DOHH2 (cell line): ENCODE results near the gene POU2F2.

Experiments used
- H3F3A ChIP-seq: fragments of 200-600 bp; sonication (generic), shearing (Covaris generic); 2 replicates; pipeline ENCODE4 v1.6.0; 2016; ENCODE audit warnings: antibody characterized with exemption, mild to moderate bottlenecking; ENCODE audit not compliant: control insufficient read depth, insufficient read depth
- H3K27ac ChIP-seq: fragments of 200-600 bp; sonication (generic); 2 replicates; pipeline ENCODE4 v1.5.1; 2014; ENCODE audit warnings: low read depth, mild to moderate bottlenecking, low read length, moderate library complexity
- H3K27me3 ChIP-seq: fragments of 200-600 bp; sonication (generic); 2 replicates; pipeline ENCODE4 v1.6.1; 2014; ENCODE audit warnings: mild to moderate bottlenecking, low read length, mixed read lengths; ENCODE audit not compliant: control insufficient read depth
- H3K36me3 ChIP-seq: fragments of 200-600 bp; sonication (generic); 2 replicates; pipeline ENCODE4 v1.6.1; 2014; ENCODE audit warnings: mild to moderate bottlenecking, low read length, moderate library complexity, mixed read lengths; ENCODE audit not compliant: control insufficient read depth
- H3K4me1 ChIP-seq: fragments of 200-600 bp; sonication (generic); 2 replicates; pipeline ENCODE4 v1.6.1; 2014; ENCODE audit warnings: mild to moderate bottlenecking, low read length, mixed read lengths; ENCODE audit not compliant: control insufficient read depth
- H3K4me2 ChIP-seq: fragments of 200-600 bp; sonication (generic); 2 replicates; pipeline ENCODE4 v1.6.0; 2014; ENCODE audit warnings: mild to moderate bottlenecking, low read length, moderate library complexity
- H3K4me3 ChIP-seq: fragments of 200-600 bp; sonication (generic); 2 replicates; pipeline ENCODE4 v1.5.1; 2014; ENCODE audit warnings: mild to moderate bottlenecking, low read length, mixed read lengths
- H3K79me2 ChIP-seq: fragments of 200-600 bp; sonication (generic); 2 replicates; pipeline ENCODE4 v1.6.1; 2014; ENCODE audit warnings: mild to moderate bottlenecking, low read length, mixed read lengths; ENCODE audit not compliant: control insufficient read depth
- H3K9me2 ChIP-seq: fragments of 200-600 bp; sonication (generic); replicated peaks from 2 replicates; pipeline ENCODE4 v1.6.1; 2014; ENCODE audit warnings: mild to moderate bottlenecking, low read length, mixed read lengths; ENCODE audit not compliant: control insufficient read depth
- H3K9me3 ChIP-seq: fragments of 200-600 bp; sonication (generic); 2 replicates; pipeline ENCODE4 v1.6.1; 2014; ENCODE audit warnings: antibody characterized with exemption, low read length, mixed read lengths; ENCODE audit not compliant: control insufficient read depth, insufficient read depth
- H4K20me1 ChIP-seq: fragments of 200-600 bp; sonication (generic); 2 replicates; pipeline ENCODE4 v1.6.0; 2014; ENCODE audit warnings: low read depth, mild to moderate bottlenecking, antibody characterized with exemption, low read length, moderate library complexity; ENCODE audit not compliant: control insufficient read depth, insufficient read depth
- CTCF ChIP-seq: fragments of 200-600 bp; sonication (generic); IDR thresholded peaks from one replicate; pipeline ENCODE4 v1.5.1; 2014; ENCODE audit warnings: antibody characterized with exemption, mild to moderate bottlenecking, low read depth, low read length; ENCODE audit not compliant: poor library complexity, severe bottlenecking
- EZH2phosphoT487 ChIP-seq: fragments of 200-600 bp; sonication (generic); IDR thresholded peaks from 2 replicates; pipeline ENCODE4 v1.6.1; 2017; ENCODE audit warnings: borderline replicate concordance, mild to moderate bottlenecking, antibody characterized with exemption, low read length, moderate library complexity, mixed read lengths

The POU2F2 gene

GRCh38 chr19:42096255-42096837, 35.9 kb downstream of the POU2F2 start:
- no peaks in the 10 kb centered on the region for H3K9me2 ChIP-seq
- H3K27ac ChIP-seq, result no peak overlapping the region
- H3K4me2 ChIP-seq, result no peak overlapping the region
- TF ChIP-seq EZH2phosphoT487 (no peak), CTCF (no peak)
- H3K4me1 ChIP-seq, result peaks cover 6% of the 10 kb centered on the region; the same call in 1 of the 2 replicates
- H3K27me3 ChIP-seq, result no peaks in the 10 kb centered on the region
- H3K79me2 ChIP-seq, result no peaks in the 10 kb centered on the region
- H3K4me3 ChIP-seq, result no peak overlapping the region
- no peaks in the 10 kb centered on the region for H3K9me3 ChIP-seq
- peaks cover 85% of the 10 kb centered on the region for H3K36me3 ChIP-seq
- H4K20me1 ChIP-seq, result no peaks in the 10 kb centered on the region
- 0 out of 2 replicates have a peak, but pooled peaks cover 9% of the 10 kb centered on the region for H3F3A ChIP-seq

- Histone ChIP-seq H4K20me1 (no peaks in the 10 kb centered on the region), H3K36me3 (peaks cover 82% of the 10 kb centered on the region), H3K27me3 (no peaks in the 10 kb centered on the region)
Measured at GRCh38 chr19:42095814-42096230, 36.4 kb downstream of the POU2F2 start.

GRCh38 chr19:42095142-42095813, 37.0 kb downstream of the POU2F2 start:
- H3K27ac ChIP-seq, result no peak overlapping the region
- H3K4me2 ChIP-seq, result no peak overlapping the region
- peaks cover 15% of the 10 kb centered on the region for H3K4me1 ChIP-seq
- no peaks in the 10 kb centered on the region for H3K9me3 ChIP-seq
- no peaks in the 10 kb centered on the region for H3K27me3 ChIP-seq
- no peaks in the 10 kb centered on the region for H3K9me2 ChIP-seq
- no peaks in the 10 kb centered on the region for H4K20me1 ChIP-seq
- peaks cover 9% of the 10 kb centered on the region; the same call in 1 of the 2 replicates for H3F3A ChIP-seq
- H3K79me2 ChIP-seq, result no peaks in the 10 kb centered on the region
- no peak overlapping the region for H3K4me3 ChIP-seq
- TF ChIP-seq CTCF (no peak), EZH2phosphoT487 (no peak)
- H3K36me3 ChIP-seq, result peaks cover 83% of the 10 kb centered on the region

More at GRCh38 chr19:42095814-42096230, 36.4 kb downstream of the POU2F2 start:
- Histone ChIP-seq H3K27ac (no peak overlapping the region), H3K9me3 (no peaks in the 10 kb centered on the region), H3F3A (peaks cover 9% of the 10 kb centered on the region; the same call in 1 of the 2 replicates), H3K9me2 (no peaks in the 10 kb centered on the region), H3K4me3 (no peak overlapping the region), H3K4me1 (peaks cover 10% of the 10 kb centered on the region; the same call in 1 of the 2 replicates), H3K4me2 (no peak overlapping the region), H3K79me2 (no peaks in the 10 kb centered on the region)
- TF ChIP-seq CTCF, result no peak
- TF ChIP-seq EZH2phosphoT487, result no peak
